ENCODE results near the gene GRN.
"Not testable (repeated sequence)": the region's sequence is repeated elsewhere in the genome, so short reads cannot be mapped to it uniquely, and the experiment has no call there.

The GRN gene

DNA sequence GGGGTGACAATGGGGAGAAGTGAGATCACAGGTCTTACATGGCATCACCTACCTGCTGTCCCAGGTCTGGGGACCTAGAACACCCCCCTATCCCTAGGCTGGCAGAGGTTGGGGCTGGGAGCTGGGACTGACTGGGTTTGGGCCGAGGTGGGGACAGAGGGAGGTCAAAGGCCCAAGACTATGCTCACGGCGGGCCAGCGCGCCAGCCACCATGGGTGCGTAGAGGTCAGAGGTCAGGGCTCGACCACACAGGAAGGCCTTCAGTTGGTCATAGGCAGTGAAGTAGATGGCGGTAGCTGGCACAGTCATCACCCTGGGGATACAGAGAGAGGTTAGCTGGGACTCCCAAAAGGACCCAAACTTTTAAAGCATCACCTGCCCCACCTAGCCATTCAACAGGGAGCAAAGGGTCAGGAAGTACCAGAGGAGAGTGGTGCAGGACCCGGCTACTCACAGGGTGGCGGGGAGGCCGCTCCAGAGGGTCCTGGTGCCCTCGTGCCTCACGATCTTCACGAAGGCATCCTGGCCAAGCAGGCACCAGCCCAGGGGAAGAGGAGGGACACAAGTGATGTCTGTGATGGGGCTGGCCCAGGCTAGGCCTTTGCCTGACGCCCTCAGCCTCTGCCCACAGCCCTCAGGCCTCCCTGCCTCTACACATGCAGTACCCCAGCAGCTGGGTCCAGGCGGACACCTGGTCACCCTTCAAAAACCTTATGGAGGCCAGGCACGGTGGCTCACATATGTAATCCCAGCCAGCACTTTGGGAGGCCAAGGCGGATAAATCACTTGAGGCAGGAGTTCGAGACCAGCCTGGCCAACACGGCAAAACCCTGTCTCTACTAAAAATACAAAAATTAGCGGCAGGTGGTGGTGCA lies 23.6 kb upstream of the GRN start:
- DNase-seq (ENCODE audit: low read depth): no peak

DNA sequence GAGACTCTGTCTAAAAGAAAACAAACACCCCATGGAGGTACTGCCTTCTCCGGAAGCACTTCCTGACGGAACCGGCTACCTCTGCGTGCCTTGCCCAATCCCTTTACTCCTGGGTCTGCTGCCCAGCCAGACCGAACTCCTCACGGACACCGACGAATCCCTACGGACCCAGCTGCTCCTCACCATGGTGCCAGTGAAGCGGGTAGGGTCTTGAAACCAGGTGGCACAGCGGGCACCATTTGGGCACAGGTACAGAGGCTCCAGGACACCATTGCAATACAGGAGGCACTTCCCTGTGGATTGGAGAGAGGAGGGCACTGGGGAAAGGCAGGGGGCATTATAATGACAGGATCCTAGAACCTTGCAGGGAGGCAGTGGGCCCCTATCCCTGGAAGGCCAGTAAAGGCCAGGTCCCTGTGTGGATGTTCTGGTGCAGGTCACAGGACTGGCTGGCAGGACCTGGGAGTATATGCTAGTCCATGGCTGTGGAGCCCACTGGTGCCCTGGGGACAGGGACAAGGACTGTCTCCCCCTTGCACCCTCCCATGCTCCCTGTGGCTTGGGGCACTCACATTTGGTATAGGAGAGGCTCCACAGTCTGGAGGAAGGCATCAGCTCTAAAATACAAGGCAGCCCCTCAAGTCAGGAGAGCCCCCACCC lies 22.7 kb upstream of the GRN start:
- DNase-seq (ENCODE audit: low read depth): no peak

DNA sequence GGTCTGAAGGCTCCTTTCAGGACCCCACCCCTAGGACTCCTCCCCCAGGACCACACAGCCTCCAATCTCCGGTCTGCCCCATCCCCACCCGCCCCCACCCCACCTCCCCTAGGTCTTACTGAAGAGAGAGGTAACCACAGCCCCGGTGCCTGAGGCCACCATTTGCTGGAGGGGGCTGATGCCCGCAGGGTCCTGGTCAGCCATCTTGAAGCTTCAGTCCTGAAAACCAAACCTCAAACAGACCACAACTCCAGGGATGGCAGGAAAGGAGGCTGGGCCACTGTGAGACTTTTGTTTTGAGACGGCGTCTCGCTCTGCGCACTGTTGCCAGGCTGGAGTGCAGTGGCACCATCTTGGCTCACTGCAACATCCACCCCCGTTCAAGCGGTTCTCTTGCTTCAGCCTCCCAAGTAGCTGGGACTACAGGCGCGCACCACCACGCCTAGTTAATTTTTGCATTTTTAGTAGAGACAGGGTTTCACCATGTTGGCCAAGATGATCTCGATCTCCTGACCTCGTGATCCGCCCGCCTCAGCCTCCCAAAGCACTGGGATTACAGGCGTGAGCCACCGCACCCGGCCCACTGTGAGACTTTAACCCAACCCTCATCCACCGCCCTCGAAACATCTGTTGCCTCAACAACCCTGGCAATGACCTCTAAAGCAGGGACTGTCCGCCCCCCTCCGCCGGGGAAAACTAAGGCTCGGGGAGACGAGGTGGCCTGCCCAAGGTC lies 21.6 kb upstream of the GRN start:
- DNase-seq (ENCODE audit: low read depth): no peak

GRCh38 chr17:44324092-44324570 lies 21.0 kb upstream of the GRN start:
- DNase-seq (ENCODE audit: low read depth): no peak

GRCh38 chr17:44324571-44325275 lies 20.4 kb upstream of the GRN start, which contains the start of gene SLC25A39:
TSS of gene SLC25A39 (minus strand) at chr17:44324823. CDS start at chr17:44323562, 1,261 bp downstream.
- DNase-seq (ENCODE audit: low read depth): peak; percentile 97

GRCh38 chr17:44326861-44327444 lies 18.1 kb upstream of the GRN start:
- DNase-seq (ENCODE audit: low read depth): peak; percentile 92

DNA sequence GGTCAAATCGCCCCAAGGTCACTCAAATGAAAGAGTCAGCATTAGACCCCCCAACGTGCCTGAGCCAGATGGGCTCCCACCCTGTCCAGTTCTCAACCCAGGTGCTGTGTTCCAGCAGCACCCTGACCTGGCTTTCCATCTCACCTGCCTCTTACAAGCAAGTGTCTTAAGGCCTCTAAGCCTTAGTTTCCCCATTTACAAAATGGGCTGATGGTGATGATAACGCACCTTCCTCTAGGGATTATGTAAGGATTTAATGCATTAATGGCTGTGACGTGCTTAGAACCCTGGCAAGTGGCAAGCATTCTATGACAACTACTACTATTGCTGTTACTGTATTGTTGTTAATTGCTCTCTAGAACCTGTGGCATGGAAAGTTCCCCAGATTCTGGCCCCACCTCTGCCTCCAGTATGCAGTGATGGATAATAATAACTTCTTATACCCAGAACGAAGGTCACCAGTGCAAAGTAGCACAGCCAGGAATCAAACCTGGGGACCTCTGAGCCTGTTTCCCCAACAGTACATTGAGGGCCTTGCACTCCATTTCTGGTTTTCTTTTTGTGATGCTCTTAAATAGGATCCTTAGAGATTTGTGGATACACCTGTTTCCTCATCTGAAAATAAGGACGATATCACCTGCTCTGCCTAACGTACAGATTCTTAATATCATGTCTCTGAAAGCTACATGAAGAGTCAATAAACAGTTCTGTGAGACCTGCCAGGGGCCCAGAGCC lies 17.2 kb upstream of the GRN start:
- DNase-seq (ENCODE audit: low read depth): no peak

DNA sequence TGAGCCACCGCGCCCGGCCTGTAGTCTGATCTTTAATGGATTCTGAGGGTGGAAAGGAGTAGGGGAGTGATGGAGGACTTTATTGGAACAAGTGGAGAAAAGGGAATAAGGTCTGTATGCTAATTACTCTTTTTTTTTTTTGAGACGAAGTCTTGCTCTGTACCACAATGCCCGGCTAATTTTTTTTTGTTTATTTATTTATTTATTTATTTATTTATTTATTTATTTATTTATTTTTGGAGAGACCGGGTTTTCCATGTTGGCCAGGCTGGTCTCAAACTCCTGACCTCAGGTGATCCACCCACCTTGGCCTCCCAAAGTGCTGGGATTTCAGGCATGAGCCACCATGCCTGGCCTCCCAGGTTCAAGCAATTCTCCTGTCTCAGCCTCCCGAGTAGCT lies 15.6 kb upstream of the GRN start:
- DNase-seq (ENCODE audit: low read depth): not testable (repeated sequence)

DNA sequence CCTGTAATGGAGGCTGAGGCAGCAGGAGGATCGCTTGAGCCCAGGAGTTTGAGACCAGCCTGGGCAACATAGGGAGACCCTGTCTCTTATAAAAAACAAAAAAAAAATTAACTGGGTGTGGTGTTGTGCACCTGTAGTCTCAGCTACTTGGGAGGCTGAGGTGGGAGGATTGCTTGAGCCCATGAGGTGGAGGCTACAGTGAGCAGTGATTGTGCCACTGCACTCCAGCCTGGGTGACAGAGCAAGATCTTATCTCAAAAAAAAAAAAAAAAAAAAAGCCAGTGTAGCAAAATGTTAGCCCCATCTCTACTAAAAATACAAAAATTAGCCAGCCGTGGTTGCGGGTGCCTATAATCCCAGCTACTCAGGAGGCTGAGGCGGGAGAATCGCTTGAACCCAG lies 14.8 kb upstream of the GRN start:
- DNase-seq (ENCODE audit: low read depth): not testable (repeated sequence)

GRCh38 chr17:44331249-44331760 lies 13.8 kb upstream of the GRN start:
- peak; percentile 42 for DNase-seq (ENCODE audit: low read depth)

DNA sequence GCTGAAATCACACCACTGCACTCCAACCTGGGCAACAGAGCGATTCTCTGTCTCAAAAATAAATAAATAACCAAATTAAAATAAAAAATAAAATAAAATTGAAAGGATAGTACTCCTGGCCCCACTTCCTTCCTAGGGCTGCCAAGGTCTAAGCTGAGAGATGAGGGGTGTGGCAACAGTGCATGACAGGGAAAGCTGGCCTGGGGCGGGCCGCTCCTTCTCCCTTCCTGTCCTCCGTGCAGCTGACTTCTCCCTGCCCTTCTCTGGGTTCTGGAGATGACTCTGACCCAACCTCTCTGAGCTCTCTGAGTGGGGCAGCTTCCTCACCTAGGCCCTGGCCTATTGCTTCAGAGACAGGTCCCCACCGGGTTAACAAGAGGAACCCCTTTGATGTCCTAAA lies 11.7 kb upstream of the GRN start:
- DNase-seq (ENCODE audit: low read depth): no peak

DNA sequence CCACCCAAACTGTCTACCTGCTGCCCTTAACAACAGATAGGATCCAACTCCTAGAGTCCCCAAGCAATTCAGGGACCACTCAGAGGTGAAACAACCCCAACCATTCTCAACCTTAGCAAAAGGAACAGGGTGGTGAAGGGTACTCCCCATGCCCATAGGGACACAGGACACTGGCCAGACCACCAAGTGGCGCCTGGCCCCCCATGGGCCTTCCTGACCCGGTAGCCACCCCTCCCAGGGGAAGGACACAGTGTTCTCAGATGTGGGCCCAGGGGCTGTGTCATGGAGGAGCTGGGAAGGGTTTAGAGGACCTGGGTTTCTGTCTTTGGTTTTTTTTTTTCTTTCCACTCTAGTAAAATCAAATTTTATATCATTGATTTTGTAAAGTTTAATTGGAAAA lies 10.8 kb upstream of the GRN start:
- DNase-seq (ENCODE audit: low read depth): no peak

DNA sequence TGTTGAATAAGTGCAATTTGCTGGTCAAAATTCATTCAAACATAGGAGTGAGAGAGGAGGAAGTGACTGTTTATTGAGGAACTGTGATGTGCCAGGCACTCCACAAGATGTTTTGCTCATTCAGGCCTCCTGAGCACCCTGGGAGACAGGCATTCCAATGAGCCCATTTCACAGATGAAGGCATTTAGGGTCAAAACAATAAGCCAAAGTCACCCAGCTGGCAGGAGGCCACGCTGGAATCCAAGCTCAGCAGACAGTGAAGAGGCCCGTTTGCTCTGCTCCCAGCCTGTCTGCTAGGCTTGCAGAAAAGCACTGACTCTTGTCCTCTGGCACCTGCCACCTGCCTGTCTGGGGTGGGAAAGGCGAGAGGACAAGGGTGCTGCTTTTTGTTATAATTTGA lies 10.4 kb upstream of the GRN start:
- DNase-seq (ENCODE audit: low read depth): no peak

DNA sequence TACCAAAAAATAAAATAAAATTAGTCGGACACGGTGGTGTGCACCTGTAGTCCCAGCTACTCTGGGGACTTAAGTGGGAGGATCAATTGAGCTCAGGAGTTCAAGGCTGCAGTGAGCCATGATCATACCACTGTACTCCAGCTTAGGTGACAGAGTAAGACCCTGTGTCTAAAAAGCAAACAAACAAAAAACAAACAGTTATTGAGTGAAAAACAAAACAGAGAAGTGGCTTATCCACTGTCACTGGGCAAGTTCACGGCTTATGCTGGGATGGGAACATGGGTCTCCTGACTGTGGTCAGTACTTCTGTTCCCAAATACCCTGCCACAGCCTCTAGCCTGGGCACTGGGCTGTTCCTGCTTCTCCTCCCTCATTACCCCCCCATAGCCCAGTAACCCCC lies 9.5 kb upstream of the GRN start:
- DNase-seq (ENCODE audit: low read depth): no peak

GRCh38 chr17:44335968-44336367 lies 9.1 kb upstream of the GRN start:
- DNase-seq (ENCODE audit: low read depth): no peak

DNA sequence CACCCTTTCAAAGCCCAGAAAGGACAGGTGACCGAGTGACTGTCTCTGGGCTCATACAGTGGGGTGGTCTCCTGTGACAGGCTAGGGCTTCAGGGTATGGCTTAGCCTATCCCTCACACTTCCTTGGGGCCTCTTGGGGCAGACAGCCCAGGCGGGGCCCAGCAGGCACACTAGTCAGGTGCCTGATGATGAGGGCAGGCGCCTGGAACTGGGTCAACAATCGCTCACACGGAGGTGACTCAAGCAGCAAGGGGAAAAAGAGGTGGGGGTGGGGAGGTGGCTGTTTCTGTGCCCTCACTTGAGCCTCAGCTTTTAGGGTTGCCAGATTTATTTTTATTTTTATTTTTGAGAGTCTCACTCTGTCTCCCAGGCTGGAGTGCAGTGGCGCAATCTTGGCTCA lies 6.4 kb upstream of the GRN start:
- DNase-seq (ENCODE audit: low read depth): no peak

- not testable (repeated sequence) for DNase-seq (ENCODE audit: low read depth)
Observed at GRCh38 chr17:44340553-44340952, 4.5 kb upstream of the GRN start.

- DNase-seq (ENCODE audit: low read depth): no peak
Observed at GRCh38 chr17:44343510-44344209, 1.4 kb upstream of the GRN start.

DNA sequence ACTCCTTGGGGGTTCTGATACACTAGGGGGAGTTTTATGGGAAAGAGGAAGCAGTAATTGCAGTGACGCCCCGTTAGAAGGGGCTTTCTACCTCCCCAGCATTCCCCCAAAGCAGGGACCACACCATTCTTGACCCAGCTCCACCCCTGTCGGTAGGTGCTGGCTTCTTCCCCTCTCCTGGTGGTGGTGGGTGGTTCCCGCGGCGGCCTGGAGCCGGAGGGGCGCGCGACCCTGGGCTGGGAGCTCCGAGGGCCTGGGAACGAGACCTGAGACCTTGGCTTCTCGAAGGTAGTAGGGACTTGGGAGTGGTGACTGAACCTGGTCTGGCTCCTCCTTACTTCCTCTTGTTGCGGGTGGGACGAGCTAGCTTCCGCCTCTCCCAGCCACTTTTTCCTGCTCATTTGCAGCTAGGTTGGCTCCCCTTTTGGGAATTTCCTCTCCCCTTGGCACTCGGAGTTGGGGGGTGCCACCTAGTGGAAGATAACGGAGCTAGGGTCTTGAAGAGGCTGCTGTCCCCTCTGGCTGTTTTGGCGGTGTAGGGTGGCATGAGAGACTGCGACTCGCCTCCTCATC lies 438 bp downstream of the GRN start:
- DNase-seq (ENCODE audit: low read depth): no peak

Measured in activated T-helper 1 cell treated with Interleukin-2 at 50 U/mL for 16 hours (primary cell).